H9 (cell line): ENCODE results near the gene NGB. TPM values are rescaled to one million over a fixed set of nuclear protein-coding genes. Genes with fewer than 3 reads are reported as not detected.

Source experiments
- DNase-seq: peaks from one replicate; pipeline ENCODE4 v3.0.0-alpha.2; 2017
- H2AFZ ChIP-seq: one replicate; pipeline ENCODE4 v1.6.1; 2013; ENCODE audit warnings: mild to moderate bottlenecking, low read length, control low read depth, moderate library complexity
- H2AK5ac ChIP-seq: 2 replicates; pipeline ENCODE4 v1.6.1; 2013; ENCODE audit warnings: low read length, control low read depth, mixed read lengths; ENCODE audit not compliant: insufficient read length
- H2BK120ac ChIP-seq: one replicate; pipeline ENCODE4 v1.6.1; 2013; ENCODE audit warnings: low read depth, mild to moderate bottlenecking, low read length, control low read depth, inconsistent platforms; ENCODE audit not compliant: poor library complexity, severe bottlenecking
- H2BK12ac ChIP-seq: 2 replicates; pipeline ENCODE4 v1.6.1; 2013; ENCODE audit warnings: low read length, control low read depth, mixed read lengths, low read depth; ENCODE audit not compliant: insufficient read length
- H2BK15ac ChIP-seq: 2 replicates; pipeline ENCODE4 v1.6.1; 2013; ENCODE audit warnings: low read depth, low read length, control low read depth
- H2BK20ac ChIP-seq: one replicate; pipeline ENCODE4 v1.6.1; 2013; ENCODE audit warnings: low read depth, mild to moderate bottlenecking, low read length, control low read depth, inconsistent platforms; ENCODE audit not compliant: poor library complexity, severe bottlenecking
- H2BK5ac ChIP-seq: 2 replicates; pipeline ENCODE4 v1.6.1; 2013; ENCODE audit warnings: low read length, control low read depth, mixed read lengths; ENCODE audit not compliant: insufficient read length
- H3K14ac ChIP-seq: 2 replicates; pipeline ENCODE4 v1.6.1; 2013; ENCODE audit warnings: low read length, control low read depth; ENCODE audit not compliant: insufficient read depth
- H3K18ac ChIP-seq: 2 replicates; pipeline ENCODE4 v1.6.1; 2013; ENCODE audit warnings: low read depth, mild to moderate bottlenecking, mixed read lengths, low read length, control low read depth; ENCODE audit not compliant: insufficient read length
- H3K23ac ChIP-seq: 2 replicates; pipeline ENCODE4 v1.6.1; 2013; ENCODE audit warnings: low read length, control low read depth, mixed read lengths, low read depth; ENCODE audit not compliant: insufficient read length
- H3K23me2 ChIP-seq: 2 replicates; pipeline ENCODE4 v1.6.1; 2013; ENCODE audit warnings: low read depth, mild to moderate bottlenecking, mixed read lengths, low read length, control low read depth; ENCODE audit not compliant: insufficient read length, poor library complexity, severe bottlenecking
- H3K27ac ChIP-seq: 2 replicates; pipeline ENCODE4 v1.5.1; 2013; ENCODE audit warnings: low read length, control low read depth, mixed read lengths, low read depth; ENCODE audit not compliant: insufficient read length
- H3K27me3 ChIP-seq: 2 replicates; pipeline ENCODE4 v1.6.1; 2013; ENCODE audit warnings: low read length, control low read depth, inconsistent platforms; ENCODE audit not compliant: insufficient read depth
- H3K4ac ChIP-seq: 2 replicates; pipeline ENCODE4 v1.6.1; 2013; ENCODE audit warnings: low read depth, mild to moderate bottlenecking, control low read depth, inconsistent platforms, low read length, moderate library complexity
- H3K4me1 ChIP-seq: 2 replicates; pipeline ENCODE4 v1.6.1; 2013; ENCODE audit warnings: low read length, control low read depth, inconsistent platforms; ENCODE audit not compliant: insufficient read depth
- H3K4me2 ChIP-seq: 2 replicates; pipeline ENCODE4 v1.6.1; 2013; ENCODE audit warnings: low read length, control low read depth, mixed read lengths; ENCODE audit not compliant: insufficient read length, insufficient read depth
- H3K56ac ChIP-seq: 2 replicates; pipeline ENCODE4 v1.6.1; 2013; ENCODE audit warnings: low read depth, mild to moderate bottlenecking, mixed read lengths, low read length, control low read depth; ENCODE audit not compliant: insufficient read length
- H3K79me1 ChIP-seq: 2 replicates; pipeline ENCODE4 v1.6.1; 2013; ENCODE audit warnings: low read depth, mild to moderate bottlenecking, moderate library complexity, low read length, control low read depth, inconsistent platforms; ENCODE audit not compliant: insufficient read depth, poor library complexity, severe bottlenecking
- H3K79me2 ChIP-seq: 2 replicates; pipeline ENCODE4 v1.6.1; 2013; ENCODE audit warnings: low read length, control low read depth, inconsistent platforms; ENCODE audit not compliant: insufficient read depth
- H3K9ac ChIP-seq: 2 replicates; pipeline ENCODE4 v1.6.1; 2013; ENCODE audit warnings: low read length, control low read depth, mixed read lengths; ENCODE audit not compliant: insufficient read length; ENCODE audit errors: extremely low read depth
- H3K9me3 ChIP-seq: one replicate; pipeline ENCODE4 v1.6.1; 2013; ENCODE audit warnings: low read depth, low read length, inconsistent platforms; ENCODE audit not compliant: control insufficient read depth
- H3T11ph ChIP-seq: one replicate; pipeline ENCODE4 v1.6.1; 2013; ENCODE audit warnings: mild to moderate bottlenecking, low read length, control low read depth, inconsistent platforms
- H4K20me1 ChIP-seq: one replicate; pipeline ENCODE4 v1.6.1; 2013; ENCODE audit not compliant: control insufficient read depth, insufficient read length, insufficient read depth
- H4K5ac ChIP-seq: 2 replicates; pipeline ENCODE4 v1.6.1; 2013; ENCODE audit warnings: low read depth, mild to moderate bottlenecking, mixed read lengths, low read length, control low read depth; ENCODE audit not compliant: insufficient read length
- H4K8ac ChIP-seq: replicated peaks from 2 replicates; pipeline ENCODE4 v1.6.1; 2013; ENCODE audit warnings: low read length, control low read depth, mixed read lengths, low read depth; ENCODE audit not compliant: insufficient read length
- H4K91ac ChIP-seq: 2 replicates; pipeline ENCODE4 v1.6.1; 2013; ENCODE audit warnings: low read depth, mild to moderate bottlenecking, moderate library complexity, mixed read lengths, low read length, control low read depth; ENCODE audit not compliant: insufficient read length
- H3K27ac Mint-ChIP-seq, 3 experiments: 2 replicates in 2 of 3; 3 replicates in 1 of 3; pipeline ENCODE4 v1.8.0; 2020 to 2021; ENCODE audit warnings: mixed read lengths in 3 of 3, mild to moderate bottlenecking in 1 of 3, moderate library complexity in 1 of 3
- H3K27me3 Mint-ChIP-seq: 2 replicates; pipeline ENCODE4 v1.8.0; 2021; ENCODE audit warnings: low read depth, mild to moderate bottlenecking, moderate library complexity, mixed read lengths
- H3K36me3 Mint-ChIP-seq, 3 experiments: 2 replicates in 2 of 3; 3 replicates in 1 of 3; pipeline ENCODE4 v1.8.0; 2020 to 2021; ENCODE audit warnings: low read depth in 3 of 3, mixed read lengths in 3 of 3; ENCODE audit not compliant: insufficient read depth in 1 of 3
- H3K4me1 Mint-ChIP-seq, 2 experiments: 2 replicates each; pipeline ENCODE4 v1.8.0; 2020; ENCODE audit warnings: mixed read lengths in 2 of 2
- H3K4me3 Mint-ChIP-seq, 2 experiments: 2 replicates in 1 of 2; 3 replicates in 1 of 2; pipeline ENCODE4 v1.8.0; 2020 to 2021; ENCODE audit warnings: mild to moderate bottlenecking in 2 of 2, mixed read lengths in 2 of 2, moderate library complexity in 1 of 2
- H3K9me3 Mint-ChIP-seq, 2 experiments: 2 replicates in 1 of 2; 3 replicates in 1 of 2; pipeline ENCODE4 v1.8.0; 2020; ENCODE audit warnings: mild to moderate bottlenecking in 2 of 2, mixed read lengths in 2 of 2, moderate library complexity in 1 of 2
- CTCF ChIP-seq: fragments of 200-600 bp; sonication (generic); conservative IDR thresholded peaks from 3 replicates; pipeline ENCODE4 v1.8.0; 2021; ENCODE audit warnings: antibody characterized with exemption, mild to moderate bottlenecking
- WGBS: extraction: QIAGEN DNeasy Blood & Tissue Kit; methylation state at CpG from one replicate; pipeline ENCODE4 v1.1.7; 2013; ENCODE audit warnings: missing lambda C conversion rate, low lambda C conversion rate, mixed read lengths; ENCODE audit not compliant: insufficient read length; ENCODE audit errors: extremely low coverage; 5-methylcytosine and 5-hydroxymethylcytosine counted together
- total RNA-seq: library from RNA; stranded (reverse); gene quantifications from 2 replicates; pipeline ENCODE4 v1.2.1, GENCODE V29; 2021

The NGB gene
- total RNA-seq, 1 experiment from 2014 or later, result 0.26 TPM

- Mint-ChIP-seq H3K4me3 (no peak overlapping the region), H3K9me3 (no peaks in the 10 kb centered on the region)
Measured at GRCh38 chr14:77256694-77257093, 14.3 kb downstream of the NGB start.

More at GRCh38 chr14:77256694-77257093, 14.3 kb downstream of the NGB start:
- Histone ChIP-seq H4K91ac (no peak overlapping the region), H3K23me2 (no peaks in the 10 kb centered on the region), H3K79me1 (no peaks in the 10 kb centered on the region), H2BK20ac (no peak overlapping the region), H3K79me2 (no peaks in the 10 kb centered on the region), H4K5ac (no peak overlapping the region), H3K18ac (no peak overlapping the region), H2BK120ac (no peak overlapping the region), H2BK15ac (no peak overlapping the region), H2BK5ac (no peak overlapping the region), H4K20me1 (peaks cover 2% of the 10 kb centered on the region), H2BK12ac (no peak overlapping the region), H3K14ac (no peak overlapping the region; the same call in 1 of the 2 replicates), H2AFZ (no peak overlapping the region), H3K9ac (no peak overlapping the region), H3K23ac (no peak overlapping the region), H3K27me3 (no peaks in the 10 kb centered on the region), H3K56ac (no peak overlapping the region), H3K4me1 (no peaks in the 10 kb centered on the region), H3K4ac (no peak overlapping the region), H3K27ac (no peak overlapping the region), H3K9me3 (no peaks in the 10 kb centered on the region), H3T11ph (no peak overlapping the region), H4K8ac (no peak overlapping the region), H2AK5ac (no peak overlapping the region), H3K4me2 (no peak overlapping the region)
- Mint-ChIP-seq H3K36me3 (no peaks in the 10 kb centered on the region), H3K27me3 (no peaks in the 10 kb centered on the region; the same call in 1 of the 2 replicates), H3K4me1 (peaks cover 2 to 9% of the 10 kb centered on the region in 2 experiments), H3K27ac (peak overlapping the region in 1 of 3 experiments; percentile 74; a peak in 1 of 7 replicates)
- TF ChIP-seq CTCF, result no peak
- WGBS, result no CpG with 5 or more reads among the region's 8 CpGs
- no peak for DNase-seq
